GM18505 (cell line): ENCODE data around the gene PPP2R5C.

Experiments
- ATAC-seq: cut with Tn5 transposase; IDR thresholded peaks from one replicate; pipeline ENCODE4 v1.9.1; 2021; ENCODE audit not compliant: unreplicated experiment
- POLR2A ChIP-seq: IDR thresholded peaks from 4 replicates; pipeline ENCODE4 v1.6.1; 2011; ENCODE audit warnings: borderline replicate concordance; ENCODE audit not compliant: insufficient read depth, insufficient read length; ENCODE audit errors: extremely low read depth

Gene PPP2R5C

GRCh38 chr14:101827286-101827685 lies 65.8 kb downstream of the PPP2R5C start:
- no peak for TF ChIP-seq POLR2A
- ATAC-seq, result no peak

GRCh38 chr14:101828046-101828445 lies 66.5 kb downstream of the PPP2R5C start:
- no peak for TF ChIP-seq POLR2A
- ATAC-seq, result no peak

GRCh38 chr14:101830271-101830670 lies 68.8 kb downstream of the PPP2R5C start:
- no peak for TF ChIP-seq POLR2A
- ATAC-seq, result no peak

GRCh38 chr14:101833045-101833444 lies 71.5 kb downstream of the PPP2R5C start:
- ATAC-seq, result no peak
- TF ChIP-seq POLR2A, result no peak

- TF ChIP-seq POLR2A, result no peak
- ATAC-seq, result no peak
Observed at GRCh38 chr14:101834397-101834796, 72.9 kb downstream of the PPP2R5C start.

GRCh38 chr14:101834800-101835547 lies 73.5 kb downstream of the PPP2R5C start:
- ATAC-seq, result no peak

GRCh38 chr14:101835566-101835965 lies 74.1 kb downstream of the PPP2R5C start:
- ATAC-seq, result no peak
- TF ChIP-seq POLR2A, result no peak

More at GRCh38 chr14:101834800-101835547, 73.5 kb downstream of the PPP2R5C start:
- TF ChIP-seq POLR2A, result no peak

- ATAC-seq, result no peak
- no peak for TF ChIP-seq POLR2A
Observed at GRCh38 chr14:101836135-101836534, 74.6 kb downstream of the PPP2R5C start.

GRCh38 chr14:101838476-101838875 lies 77.0 kb downstream of the PPP2R5C start:
- ATAC-seq, result no peak

GRCh38 chr14:101839236-101839635 lies 77.7 kb downstream of the PPP2R5C start:
- ATAC-seq, result peak; percentile 53

More at GRCh38 chr14:101838476-101838875, 77.0 kb downstream of the PPP2R5C start:
- TF ChIP-seq POLR2A, result no peak

GRCh38 chr14:101839661-101840060 lies 78.2 kb downstream of the PPP2R5C start:
- ATAC-seq, result no peak
- no peak for TF ChIP-seq POLR2A

More at GRCh38 chr14:101839236-101839635, 77.7 kb downstream of the PPP2R5C start:
- no peak for TF ChIP-seq POLR2A

GRCh38 chr14:101840649-101841369 lies 79.3 kb downstream of the PPP2R5C start:
- no peak for TF ChIP-seq POLR2A
- ATAC-seq, result no peak

GRCh38 chr14:101843038-101843437 lies 81.5 kb downstream of the PPP2R5C start:
- ATAC-seq, result no peak
- TF ChIP-seq POLR2A, result no peak

- ATAC-seq, result no peak
- TF ChIP-seq POLR2A, result no peak
Observed at GRCh38 chr14:101843665-101844064, 82.2 kb downstream of the PPP2R5C start.
